Suprapubic skin (tissue), 4 donors: Measurements from ENCODE around the gene IMP4. TPM values are rescaled to one million over a fixed set of nuclear protein-coding genes. Genes with fewer than 3 reads are reported as not detected.

Experiments used
- DNase-seq, 2 donors: peaks; one replicate each; pipeline ENCODE4 v3.0.0-alpha.2; 2019; ENCODE audit warnings: low spot score in 2 of 2
- H3K27ac ChIP-seq: fragments of 200-600 bp; sonication (generic); one replicate; pipeline ENCODE4 v1.5.1; 2019
- H3K27me3 ChIP-seq: fragments of 200-600 bp; sonication (generic); one replicate; pipeline ENCODE4 v1.5.1; 2019
- H3K36me3 ChIP-seq: fragments of 200-600 bp; sonication (generic); one replicate; pipeline ENCODE4 v1.5.1; 2019
- H3K4me1 ChIP-seq: fragments of 200-600 bp; sonication (generic); one replicate; pipeline ENCODE4 v1.5.1; 2019
- H3K4me3 ChIP-seq: fragments of 200-600 bp; sonication (generic); one replicate; pipeline ENCODE4 v1.5.1; 2019; ENCODE audit warnings: mild to moderate bottlenecking
- H3K9me3 ChIP-seq: fragments of 200-600 bp; sonication (generic); one replicate; pipeline ENCODE4 v1.5.1; 2019
- EP300 ChIP-seq: sonication (generic); formaldehyde crosslinking; IDR thresholded peaks from one replicate; pipeline ENCODE4 v1.6.1; 2017; ENCODE audit warnings: antibody characterized with exemption
- POLR2A ChIP-seq, 2 donors: fragments of 450-650 bp; IDR thresholded peaks; one replicate each; pipeline ENCODE4 v1.6.1; 2017; ENCODE audit warnings: antibody characterized with exemption in 2 of 2, mild to moderate bottlenecking in 2 of 2, moderate library complexity in 2 of 2
- POLR2AphosphoS5 ChIP-seq, 3 donors: sonication (generic); formaldehyde crosslinking; IDR thresholded peaks; one replicate each; pipeline ENCODE4 v1.6.1; 2017; ENCODE audit warnings: antibody characterized with exemption in 3 of 3
- WGBS: methylation state at CpG from one replicate; pipeline ENCODE4 v1.1.5; 2018; 5-methylcytosine and 5-hydroxymethylcytosine counted together
- total RNA-seq, 4 donors: library from RNA; depleted of rRNA; stranded (reverse); fragments of >200 nt; gene quantifications; one replicate each; pipeline ENCODE4 v1.1.0, GENCODE V29; 2016
- TF ChIP-seq, protein P1 (sequence below), 2 donors: fragments of 200-600 bp in 1 of 2; fragments of 450-650 bp in 1 of 2; sonication (generic) in 1 of 2; IDR thresholded peaks; one replicate each; pipeline ENCODE4 v1.5.1; 2016 to 2019; ENCODE audit warnings: antibody characterized with exemption in 2 of 2, mild to moderate bottlenecking in 1 of 2, moderate library complexity in 1 of 2

Gene IMP4
- total RNA-seq, 4 donors from 2014 or later = 84.0 to 125 (median 98.8) TPM

DNA sequence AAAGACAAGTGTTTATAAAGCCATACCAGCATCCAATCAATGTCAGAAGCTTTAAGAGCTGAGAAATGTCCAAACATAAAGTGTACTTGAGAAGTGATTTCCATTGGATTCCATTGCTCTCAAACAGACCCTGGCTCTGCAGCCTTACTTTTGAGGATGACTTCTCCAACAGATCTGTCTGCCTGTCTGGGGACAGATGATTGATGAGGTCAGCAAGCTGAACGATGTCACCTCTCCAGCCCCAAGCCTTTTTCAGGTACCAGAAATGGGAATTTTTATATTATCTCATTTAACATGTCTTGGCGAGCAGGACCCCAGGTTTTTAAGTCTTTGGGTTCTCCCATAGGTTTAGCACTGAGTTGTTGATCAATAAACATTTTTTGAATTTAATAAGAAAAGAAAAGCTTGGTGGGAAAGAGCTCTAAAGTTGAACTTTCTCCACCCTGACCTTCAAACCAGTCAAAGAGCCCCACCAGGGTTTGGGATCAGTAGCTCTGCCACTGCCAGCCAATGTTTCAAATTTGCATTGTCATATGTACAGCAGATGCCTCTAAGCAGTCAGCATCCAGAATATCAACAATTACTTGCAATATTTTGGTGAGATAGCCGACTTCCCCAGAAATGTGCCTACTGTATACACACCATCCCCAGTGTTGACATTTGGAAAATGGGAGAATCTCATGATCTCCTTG lies 35.7 kb downstream of the IMP4 start:
- Histone ChIP-seq H3K27me3 (no peaks in the 10 kb centered on the region), H3K4me1 (peaks cover 7% of the 10 kb centered on the region), H3K9me3 (no peaks in the 10 kb centered on the region), H3K4me3 (no peak overlapping the region), H3K27ac (no peak overlapping the region), H3K36me3 (no peaks in the 10 kb centered on the region)
- TF ChIP-seq POLR2A (IDR thresholded peaks at IDR 0.05) = no peak
- TF ChIP-seq, protein P1, sequence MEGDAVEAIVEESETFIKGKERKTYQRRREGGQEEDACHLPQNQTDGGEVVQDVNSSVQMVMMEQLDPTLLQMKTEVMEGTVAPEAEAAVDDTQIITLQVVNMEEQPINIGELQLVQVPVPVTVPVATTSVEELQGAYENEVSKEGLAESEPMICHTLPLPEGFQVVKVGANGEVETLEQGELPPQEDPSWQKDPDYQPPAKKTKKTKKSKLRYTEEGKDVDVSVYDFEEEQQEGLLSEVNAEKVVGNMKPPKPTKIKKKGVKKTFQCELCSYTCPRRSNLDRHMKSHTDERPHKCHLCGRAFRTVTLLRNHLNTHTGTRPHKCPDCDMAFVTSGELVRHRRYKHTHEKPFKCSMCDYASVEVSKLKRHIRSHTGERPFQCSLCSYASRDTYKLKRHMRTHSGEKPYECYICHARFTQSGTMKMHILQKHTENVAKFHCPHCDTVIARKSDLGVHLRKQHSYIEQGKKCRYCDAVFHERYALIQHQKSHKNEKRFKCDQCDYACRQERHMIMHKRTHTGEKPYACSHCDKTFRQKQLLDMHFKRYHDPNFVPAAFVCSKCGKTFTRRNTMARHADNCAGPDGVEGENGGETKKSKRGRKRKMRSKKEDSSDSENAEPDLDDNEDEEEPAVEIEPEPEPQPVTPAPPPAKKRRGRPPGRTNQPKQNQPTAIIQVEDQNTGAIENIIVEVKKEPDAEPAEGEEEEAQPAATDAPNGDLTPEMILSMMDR (IDR thresholded peaks at IDR 0.05) = no peak
- 84% methylated on average over 3 of the region's 3 CpGs for whole genome bisulfite sequencing
- no peak for DNase-seq

DNA sequence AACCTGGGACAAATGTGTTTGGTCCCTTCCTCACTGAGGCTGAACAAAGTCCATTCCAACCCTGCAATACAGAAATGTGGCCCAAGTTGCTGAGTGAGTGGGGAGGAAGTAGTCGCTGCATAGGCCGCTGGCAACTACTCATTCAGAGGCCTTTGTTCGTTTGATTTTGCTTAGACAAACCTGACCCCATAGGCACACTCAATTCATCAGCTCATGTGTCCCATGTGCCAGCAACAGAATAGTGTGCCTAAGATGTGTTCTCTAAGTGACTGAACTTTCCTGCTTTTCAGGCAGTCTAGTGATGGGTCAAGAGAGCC lies 36.2 kb downstream of the IMP4 start:
- H3K27ac ChIP-seq = no peak overlapping the region
- H3K4me1 ChIP-seq = peaks cover 2% of the 10 kb centered on the region
- no peaks in the 10 kb centered on the region for H3K36me3 ChIP-seq
- DNase-seq = no peak
- no peaks in the 10 kb centered on the region for H3K27me3 ChIP-seq
- TF ChIP-seq POLR2AphosphoS5 (IDR thresholded peaks at IDR 0.05) = no peak
- no peak for TF ChIP-seq EP300
- TF ChIP-seq, protein P1 (IDR thresholded peaks at IDR 0.05) = no peak
- TF ChIP-seq POLR2A (IDR thresholded peaks at IDR 0.05) = no peak
- 79% methylated on average over 3 of the region's 3 CpGs for WGBS
- no peak overlapping the region for H3K4me3 ChIP-seq
- no peaks in the 10 kb centered on the region for H3K9me3 ChIP-seq

DNA sequence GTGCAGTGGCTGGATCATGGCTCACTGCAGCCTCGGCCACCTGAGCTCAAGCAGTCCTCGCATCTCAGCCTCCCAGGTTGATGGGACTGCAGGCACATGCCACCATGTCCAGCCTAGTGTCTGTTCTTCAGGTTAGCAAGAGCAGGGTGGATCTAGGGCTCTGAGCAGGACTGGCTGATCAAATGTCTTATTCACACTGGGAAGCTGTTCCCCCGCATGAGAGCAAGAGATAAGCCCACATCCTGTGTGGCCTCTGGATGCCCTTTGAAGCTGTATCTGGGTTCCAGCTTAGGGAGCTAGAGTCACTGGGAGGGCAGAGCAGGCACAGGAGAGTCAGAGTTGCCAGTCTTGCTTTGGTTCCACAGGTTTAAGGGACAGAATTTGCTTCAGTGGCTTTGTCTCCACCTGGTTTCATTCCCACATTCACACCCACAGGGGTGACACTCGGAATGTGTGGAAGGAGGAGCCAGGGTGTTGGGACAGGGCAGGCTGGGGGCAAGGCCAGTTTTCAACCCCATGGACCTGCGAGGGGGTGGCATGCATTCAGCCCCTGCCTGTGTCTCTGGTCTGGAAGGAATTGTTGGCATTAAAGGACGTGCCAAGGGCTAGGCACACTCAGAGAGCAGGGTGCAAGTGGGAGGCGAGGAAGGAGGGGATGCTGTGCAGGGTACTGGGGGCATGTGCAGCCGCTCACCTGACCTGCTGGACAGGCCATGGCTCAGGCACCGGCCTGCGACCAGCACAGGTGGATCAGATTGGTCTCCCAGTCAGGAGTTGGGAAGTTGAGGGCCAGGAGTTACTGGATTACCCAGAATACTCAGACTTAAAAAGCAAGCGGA lies 37.6 kb downstream of the IMP4 start:
- DNase-seq = no peak
- TF ChIP-seq, protein P1 (IDR thresholded peaks at IDR 0.05) = no peak
- TF ChIP-seq POLR2AphosphoS5 (IDR thresholded peaks at IDR 0.05) (no peak), EP300 (no peak), POLR2A (IDR thresholded peaks at IDR 0.05) (no peak)
- Histone ChIP-seq H3K4me1 (no peaks in the 10 kb centered on the region), H3K36me3 (no peaks in the 10 kb centered on the region), H3K27ac (no peak overlapping the region), H3K9me3 (no peaks in the 10 kb centered on the region), H3K4me3 (no peak overlapping the region), H3K27me3 (no peaks in the 10 kb centered on the region)
- WGBS = 96% methylated on average over 10 of the region's 11 CpGs

DNA sequence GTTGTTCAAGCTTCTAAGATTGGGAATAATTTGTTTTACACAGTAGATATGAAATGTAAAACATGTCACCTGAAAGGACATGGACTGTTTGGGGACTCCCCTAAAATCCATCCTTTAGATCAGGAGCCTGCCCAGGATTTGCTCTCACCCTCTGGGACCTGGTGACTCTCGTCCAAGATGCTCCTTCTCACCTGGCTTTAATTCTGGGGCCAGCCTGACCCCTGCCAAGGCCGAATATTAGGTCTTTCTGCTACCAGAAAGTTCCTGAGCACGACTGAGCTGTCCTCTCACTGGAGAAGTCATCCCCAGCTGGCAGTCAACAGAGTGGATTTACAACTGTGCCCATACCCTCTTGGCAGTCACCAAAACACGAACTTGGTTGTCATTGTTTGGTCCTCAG lies 38.4 kb downstream of the IMP4 start:
- Histone ChIP-seq H3K27ac (no peak overlapping the region), H3K4me3 (no peak overlapping the region), H3K27me3 (no peaks in the 10 kb centered on the region), H3K9me3 (no peaks in the 10 kb centered on the region), H3K36me3 (no peaks in the 10 kb centered on the region), H3K4me1 (no peaks in the 10 kb centered on the region)
- DNase-seq = no peak
- TF ChIP-seq EP300 = no peak
- 90% methylated on average over 4 of the region's 4 CpGs for WGBS

DNA sequence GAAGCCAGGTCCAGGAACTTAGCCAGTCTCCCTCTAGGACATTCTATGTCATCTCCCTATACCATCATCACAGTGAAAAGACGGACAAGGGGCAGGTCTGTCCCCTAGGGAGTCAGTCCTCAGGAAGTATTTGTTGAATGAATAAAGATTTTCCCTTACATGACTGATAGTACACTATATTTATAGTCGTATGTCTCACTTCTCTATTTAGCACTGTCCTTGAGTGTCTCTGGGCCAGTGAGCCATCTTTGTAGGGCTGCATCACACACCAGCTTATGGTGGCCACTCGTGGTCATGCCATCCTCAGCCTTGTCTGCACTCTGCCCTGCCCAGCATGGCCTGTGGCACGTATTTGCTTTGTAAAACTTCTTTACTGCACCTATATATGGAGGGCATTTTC lies 38.9 kb downstream of the IMP4 start:
- no peaks in the 10 kb centered on the region for H3K36me3 ChIP-seq
- peaks cover 4% of the 10 kb centered on the region for H3K4me1 ChIP-seq
- no peak overlapping the region for H3K27ac ChIP-seq
- TF ChIP-seq POLR2AphosphoS5 (IDR thresholded peaks at IDR 0.05) (no peak), POLR2A (IDR thresholded peaks at IDR 0.05) (no peak), EP300 (no peak)
- TF ChIP-seq, protein P1 (IDR thresholded peaks at IDR 0.05) = no peak
- no peak for DNase-seq
- H3K4me3 ChIP-seq = no peak overlapping the region
- 93% methylated on average over 4 of the region's 4 CpGs for WGBS
- no peaks in the 10 kb centered on the region for H3K27me3 ChIP-seq
- H3K9me3 ChIP-seq = no peaks in the 10 kb centered on the region
